WTC11 (cell line): ENCODE results near the gene C5AR1. TPM values are rescaled to one million over a fixed set of nuclear protein-coding genes. Genes with fewer than 3 reads are reported as not detected.

Experiments
- ATAC-seq: fragments of 200-7000 bp; cut with Tn5 transposase; 2 replicates; pipeline ENCODE4 v1.10.0; 2021; ENCODE audit warnings: mild to moderate bottlenecking, moderate library complexity
- CTCF ChIA-PET: fragments of 300-600 bp; sonication (Branson Sonifier 250); formaldehyde crosslinking; loops from one replicate; lab custom pipeline; 2021; ENCODE audit warnings: antibody characterized with exemption; lab: Charles Lee
- POLR2A ChIA-PET: fragments of 350-600 bp; sonication (Branson Sonifier 250); formaldehyde crosslinking; loops from one replicate; lab custom pipeline; 2021; ENCODE audit warnings: antibody characterized with exemption; lab: Charles Lee
- DNase-seq: peaks from one replicate; pipeline ENCODE4 v3.0.0; 2021; ENCODE audit warnings: low spot score
- H3K27ac Mint-ChIP-seq: 2 replicates; pipeline ENCODE4 v1.8.0; 2021; ENCODE audit warnings: mixed read lengths
- H3K27me3 Mint-ChIP-seq: 2 replicates; pipeline ENCODE4 v1.8.0; 2021; ENCODE audit warnings: low read depth, mild to moderate bottlenecking, moderate library complexity, mixed read lengths
- H3K36me3 Mint-ChIP-seq: 2 replicates; pipeline ENCODE4 v1.8.0; 2021; ENCODE audit warnings: mixed read lengths
- H3K4me1 Mint-ChIP-seq: 2 replicates; pipeline ENCODE4 v1.8.0; 2022; ENCODE audit warnings: mixed read lengths
- H3K4me3 Mint-ChIP-seq: 2 replicates; pipeline ENCODE4 v1.8.0; 2021; ENCODE audit warnings: mild to moderate bottlenecking, moderate library complexity, mixed read lengths
- H3K9me3 Mint-ChIP-seq: 2 replicates; pipeline ENCODE4 v1.8.0; 2021; ENCODE audit warnings: mixed read lengths
- AR ChIP-seq: fragments of 250-450 bp; sonication (Bioruptor Pico); IDR thresholded peaks from 2 replicates; pipeline ENCODE4 v1.9.0; 2021; ENCODE audit warnings: mild to moderate bottlenecking
- ATF6 ChIP-seq: sonication (generic); formaldehyde crosslinking; IDR thresholded peaks from 2 replicates; pipeline ENCODE4 v1.8.1; 2023; ENCODE audit warnings: mild to moderate bottlenecking, missing genetic modification reagents
- E2F5 ChIP-seq: sonication (generic); formaldehyde crosslinking; IDR thresholded peaks from 2 replicates; pipeline ENCODE4 v1.8.1; 2022; ENCODE audit warnings: mild to moderate bottlenecking, moderate library complexity, missing genetic modification reagents
- ESRRA ChIP-seq: sonication (generic); formaldehyde crosslinking; IDR thresholded peaks from 2 replicates; pipeline ENCODE4 v1.8.1; 2022; ENCODE audit warnings: mild to moderate bottlenecking, missing genetic modification reagents, borderline replicate concordance
- FOXJ3 ChIP-seq: sonication (generic); formaldehyde crosslinking; IDR thresholded peaks from 2 replicates; pipeline ENCODE4 v1.9.0; 2021; ENCODE audit warnings: missing genetic modification reagents, mild to moderate bottlenecking, borderline replicate concordance
- FOXP4 ChIP-seq: sonication (generic); formaldehyde crosslinking; IDR thresholded peaks from 2 replicates; pipeline ENCODE4 v1.8.0; 2022; ENCODE audit warnings: mild to moderate bottlenecking, missing genetic modification reagents
- GABPB1 ChIP-seq: sonication (generic); formaldehyde crosslinking; IDR thresholded peaks from 2 replicates; pipeline ENCODE4 v1.8.1; 2023; ENCODE audit warnings: mild to moderate bottlenecking, missing genetic modification reagents
- KAT7 ChIP-seq: sonication (generic); formaldehyde crosslinking; IDR thresholded peaks from 2 replicates; pipeline ENCODE4 v1.8.1; 2023; ENCODE audit warnings: missing genetic modification reagents, mild to moderate bottlenecking, borderline replicate concordance
- NR2C2 ChIP-seq: sonication (generic); formaldehyde crosslinking; IDR thresholded peaks from 2 replicates; pipeline ENCODE4 v1.8.0; 2022; ENCODE audit warnings: mild to moderate bottlenecking, missing genetic modification reagents
- PREB ChIP-seq: sonication (generic); formaldehyde crosslinking; IDR thresholded peaks from 2 replicates; pipeline ENCODE4 v1.8.1; 2022; ENCODE audit warnings: mild to moderate bottlenecking, missing genetic modification reagents, moderate library complexity, borderline replicate concordance
- RELA ChIP-seq: sonication (generic); formaldehyde crosslinking; IDR thresholded peaks from 2 replicates; pipeline ENCODE4 v1.8.1; 2022; ENCODE audit warnings: missing genetic modification reagents, mild to moderate bottlenecking, borderline replicate concordance
- SMAD3 ChIP-seq: sonication (generic); formaldehyde crosslinking; IDR thresholded peaks from 2 replicates; pipeline ENCODE4 v1.8.0; 2022; ENCODE audit warnings: missing genetic modification reagents, mild to moderate bottlenecking, borderline replicate concordance
- TEAD4 ChIP-seq: sonication (generic); formaldehyde crosslinking; IDR thresholded peaks from 2 replicates; pipeline ENCODE4 v1.8.0; 2022; ENCODE audit warnings: mild to moderate bottlenecking, missing genetic modification reagents
- USF1 ChIP-seq: sonication (generic); formaldehyde crosslinking; IDR thresholded peaks from 2 replicates; pipeline ENCODE4 v1.8.0; 2022; ENCODE audit warnings: mild to moderate bottlenecking, missing genetic modification reagents
- ZBTB21 ChIP-seq: sonication (generic); formaldehyde crosslinking; IDR thresholded peaks from 2 replicates; pipeline ENCODE4 v1.8.1; 2023; ENCODE audit warnings: mild to moderate bottlenecking, missing genetic modification reagents, borderline replicate concordance
- ZNF138 ChIP-seq: sonication (generic); formaldehyde crosslinking; conservative IDR thresholded peaks from 2 replicates; pipeline ENCODE4 v1.8.1; 2022; ENCODE audit warnings: mild to moderate bottlenecking, moderate library complexity, missing genetic modification reagents
- ZNF263 ChIP-seq: sonication (generic); formaldehyde crosslinking; IDR thresholded peaks from 2 replicates; pipeline ENCODE4 v1.8.1; 2022; ENCODE audit warnings: low read depth, mild to moderate bottlenecking, moderate library complexity, missing genetic modification reagents
- ZNF281 ChIP-seq: sonication (generic); formaldehyde crosslinking; IDR thresholded peaks from 2 replicates; pipeline ENCODE4 v1.8.0; 2023; ENCODE audit warnings: mild to moderate bottlenecking, missing genetic modification reagents
- ZNF317 ChIP-seq: sonication (generic); formaldehyde crosslinking; IDR thresholded peaks from 2 replicates; pipeline ENCODE4 v1.8.1; 2023; ENCODE audit warnings: low read depth, mild to moderate bottlenecking, moderate library complexity, missing genetic modification reagents, borderline replicate concordance
- ZNF671 ChIP-seq: fragments of 250-450 bp; sonication (Bioruptor Pico); IDR thresholded peaks from 2 replicates; pipeline ENCODE4 v1.8.0; 2021; ENCODE audit warnings: mild to moderate bottlenecking
- ZSCAN18 ChIP-seq: fragments of 250-450 bp; sonication (Bioruptor Pico); IDR thresholded peaks from 2 replicates; pipeline ENCODE4 v2.1.2; 2022; ENCODE audit warnings: mild to moderate bottlenecking, moderate library complexity
- total RNA-seq: library from RNA; stranded (reverse); gene quantifications from 3 replicates; pipeline ENCODE4 v1.2.3, GENCODE V29; 2021

C5AR1 gene
- total RNA-seq, 1 experiment from 2014 or later, result 0.28 TPM

- TF ChIP-seq RELA (CRISPR knock-in tag) (no peak), KAT7 (CRISPR knock-in tag) (no peak), ZNF671 (CRISPR knock-in tag) (no peak), ZBTB21 (CRISPR knock-in tag) (no peak), USF1 (CRISPR knock-in tag) (no peak), ESRRA (no peak), AR (CRISPR knock-in tag) (no peak), FOXJ3 (no peak), ZNF281 (CRISPR knock-in tag) (no peak), ZSCAN18 (CRISPR knock-in tag) (no peak), ZNF138 (CRISPR knock-in tag) (no peak), PREB (no peak)
- TF ChIP-seq, all 79 proteins: peak for 0
Observed at GRCh38 chr19:47330466-47330869, 20.8 kb downstream of the C5AR1 start (continued).

GRCh38 chr19:47331490-47331889 lies 21.8 kb downstream of the C5AR1 start:
- no peak overlapping the region for H3K27ac Mint-ChIP-seq
- H3K9me3 Mint-ChIP-seq, result no peaks in the 10 kb centered on the region
- ATAC-seq (no peak), DNase-seq (no peak)
- no peak overlapping the region for H3K4me3 Mint-ChIP-seq
- ChIA-PET POLR2A (no interaction called here), CTCF (interaction anchor here (2.5 to 9.3 kb wide), 2 partner anchors 18 to 60 kb away, joined by 8 to 61 read pairs; partner anchors contain the start of gene DHX34)
- H3K36me3 Mint-ChIP-seq, result no peaks in the 10 kb centered on the region
- H3K27me3 Mint-ChIP-seq, result peaks cover 4% of the 10 kb centered on the region; the same call in 1 of the 2 replicates
- peaks cover 6% of the 10 kb centered on the region for H3K4me1 Mint-ChIP-seq
- TF ChIP-seq ZNF317 (CRISPR knock-in tag), result no peak
- no peak for TF ChIP-seq ZNF263
- no peak for TF ChIP-seq TEAD4
- no peak for TF ChIP-seq GABPB1 (CRISPR knock-in tag)
- TF ChIP-seq ATF6, result no peak
- no peak for TF ChIP-seq FOXJ3
- TF ChIP-seq FOXP4 (CRISPR knock-in tag), result no peak
- no peak for TF ChIP-seq E2F5 (CRISPR knock-in tag)
- TF ChIP-seq NR2C2, result no peak
- TF ChIP-seq SMAD3, result no peak
